HepG2 (cell line): ENCODE data around the gene CAPRIN2. TPM values are rescaled to one million over a fixed set of nuclear protein-coding genes. Genes with fewer than 3 reads are reported as not detected.

Experiments used
- CBFB ChIP-seq: sonication (generic); formaldehyde crosslinking; IDR thresholded peaks from 2 replicates; pipeline ENCODE4 v1.4.0; 2020; ENCODE audit warnings: missing genetic modification reagents
- CBX5 ChIP-seq: sonication (generic); formaldehyde crosslinking; IDR thresholded peaks from 2 replicates; pipeline ENCODE4 v1.4.0; 2020; ENCODE audit warnings: missing genetic modification reagents, borderline replicate concordance
- EP300 ChIP-seq, 3 experiments: sonication (generic) in 1 of 3; formaldehyde crosslinking in 1 of 3; IDR thresholded peaks; 2 replicates each; pipeline versions ENCODE4 v1.5.1 to v1.6.1; 2011 to 2020; ENCODE audit warnings: low read depth in 2 of 3, low read length in 2 of 3, borderline replicate concordance in 1 of 3, improper control_type of control experiment in 1 of 3, mild to moderate bottlenecking in 1 of 3, missing genetic modification reagents in 1 of 3, moderate library complexity in 1 of 3
- FOSL2 ChIP-seq: sonication (generic); formaldehyde crosslinking; IDR thresholded peaks from 2 replicates; pipeline ENCODE4 v1.4.0; 2020; ENCODE audit warnings: missing genetic modification reagents
- HIVEP1 ChIP-seq: sonication (generic); formaldehyde crosslinking; IDR thresholded peaks from 2 replicates; pipeline ENCODE4 v1.4.0; 2020; ENCODE audit warnings: mild to moderate bottlenecking, missing genetic modification reagents
- NR1H2 ChIP-seq: sonication (generic); formaldehyde crosslinking; IDR thresholded peaks from 2 replicates; pipeline ENCODE4 v1.8.1; 2022; ENCODE audit warnings: low read depth, missing genetic modification reagents, borderline replicate concordance
- PHB2 ChIP-seq: fragments of 450-650 bp; IDR thresholded peaks from 2 replicates; pipeline ENCODE4 v1.6.1; 2018; ENCODE audit not compliant: partially characterized antibody
- RFX3 ChIP-seq: IDR thresholded peaks from 2 replicates; pipeline ENCODE4 v1.6.1; 2016; ENCODE audit warnings: missing biosample characterization, missing genetic modification reagents
- RNF219 ChIP-seq: sonication (generic); formaldehyde crosslinking; IDR thresholded peaks from 2 replicates; pipeline ENCODE4 v1.5.0; 2020; ENCODE audit warnings: mild to moderate bottlenecking, missing genetic modification reagents
- TBX2 ChIP-seq: sonication (generic); formaldehyde crosslinking; IDR thresholded peaks from 2 replicates; pipeline ENCODE4 v1.5.0; 2020; ENCODE audit warnings: missing genetic modification reagents, mild to moderate bottlenecking, borderline replicate concordance
- TERF1 ChIP-seq: sonication (generic); formaldehyde crosslinking; IDR thresholded peaks from 2 replicates; pipeline ENCODE4 v1.8.0; 2022; ENCODE audit warnings: mild to moderate bottlenecking, missing genetic modification reagents, moderate library complexity
- UBTF ChIP-seq: sonication (generic); formaldehyde crosslinking; IDR thresholded peaks from 2 replicates; pipeline ENCODE4 v1.4.0; 2020; ENCODE audit warnings: mild to moderate bottlenecking, missing genetic modification reagents
- ZFP91 ChIP-seq: sonication (generic); formaldehyde crosslinking; IDR thresholded peaks from 2 replicates; pipeline ENCODE4 v1.9.0; 2022; ENCODE audit warnings: missing genetic modification reagents, mild to moderate bottlenecking, borderline replicate concordance
- ZNF256 ChIP-seq: sonication (generic); formaldehyde crosslinking; conservative IDR thresholded peaks from 2 replicates; pipeline ENCODE4 v1.4.0; 2020; ENCODE audit warnings: missing genetic modification reagents
- ZNF451 ChIP-seq: sonication (generic); formaldehyde crosslinking; IDR thresholded peaks from 2 replicates; pipeline ENCODE4 v1.5.0; 2020; ENCODE audit warnings: mild to moderate bottlenecking, missing genetic modification reagents
- ZNF562 ChIP-seq: sonication (generic); formaldehyde crosslinking; IDR thresholded peaks from 2 replicates; pipeline ENCODE4 v1.8.0; 2022; ENCODE audit warnings: missing genetic modification reagents, borderline replicate concordance
- ZNF589 ChIP-seq: sonication (generic); formaldehyde crosslinking; conservative IDR thresholded peaks from 2 replicates; pipeline ENCODE4 v1.8.0; 2022; ENCODE audit warnings: mild to moderate bottlenecking, moderate library complexity, missing genetic modification reagents
- ZNF761 ChIP-seq: sonication (generic); formaldehyde crosslinking; conservative IDR thresholded peaks from 2 replicates; pipeline ENCODE4 v1.4.0; 2020; ENCODE audit warnings: mild to moderate bottlenecking, missing genetic modification reagents
- ZNF768 ChIP-seq: sonication (generic); formaldehyde crosslinking; IDR thresholded peaks from 2 replicates; pipeline ENCODE4 v1.4.0; 2020; ENCODE audit warnings: missing genetic modification reagents
- ZNF773 ChIP-seq: sonication (generic); formaldehyde crosslinking; IDR thresholded peaks from 2 replicates; pipeline ENCODE4 v1.4.0; 2020; ENCODE audit warnings: missing genetic modification reagents, borderline replicate concordance
- ZSCAN25 ChIP-seq: sonication (generic); formaldehyde crosslinking; IDR thresholded peaks from 2 replicates; pipeline ENCODE4 v1.8.0; 2022; ENCODE audit warnings: mild to moderate bottlenecking, missing genetic modification reagents
- polyA plus RNA-seq, 8 experiments: library from polyadenylated mRNA; depleted of rRNA in 3 of 8; stranded (reverse) in 7 of 8; unstranded in 1 of 8; fragments of >200 nt; fragmentation: Illumina TruSeq in 4 of 8; extraction: Trizol in 4 of 8; gene quantifications; 2 replicates each; pipeline versions ENCODE4 v1.2.1 to v1.2.3, GENCODE V29; 2011 to 2016; ENCODE audit warnings: low read depth in 4 of 8, missing spikeins in 1 of 8, mixed read lengths in 1 of 8; ENCODE audit not compliant: insufficient read depth in 1 of 8
- total RNA-seq, 5 experiments: library from RNA; depleted of rRNA; stranded (reverse); fragments of >200 nt; fragmentation: Illumina TruSeq; extraction: Trizol; gene quantifications; 2 replicates each; pipeline ENCODE4 v1.2.3, GENCODE V29; 2016; ENCODE audit warnings: low read depth in 1 of 5

Gene CAPRIN2
- total and polyA plus RNA-seq, 2 of the 13 experiments (the other 11 are each of a cell fraction or from before 2014, with no cell fraction given) = 21.7 to 30.6 TPM

- no peak for TF ChIP-seq RNF219 (CRISPR knock-in tag)
- TF ChIP-seq EP300 (IDR thresholded peaks at IDR 0.05; ENCODE audit: low read depth in 2 of 2, low read length in 2 of 2) = no peak
- no peak for TF ChIP-seq EP300 (CRISPR knock-in tag; IDR thresholded peaks at IDR 0.05; ENCODE audit: borderline replicate concordance)
- TF ChIP-seq UBTF (CRISPR knock-in tag) = 0 out of 2 replicates have a peak, but pooled peaks have one; percentile 22
- peak; percentile 52; the same call in 1 of the 2 replicates for TF ChIP-seq ZFP91 (CRISPR knock-in tag)
- 0 out of 2 replicates have a peak, but pooled peaks have one; percentile 35 for TF ChIP-seq CBX5 (CRISPR knock-in tag)
- peak; percentile 23; the same call in 1 of the 2 replicates for TF ChIP-seq CBFB (CRISPR knock-in tag)
- no peak for TF ChIP-seq TERF1
- no peak for TF ChIP-seq ZSCAN25 (CRISPR knock-in tag)
- TF ChIP-seq FOSL2 (CRISPR knock-in tag) = 0 out of 2 replicates have a peak, but pooled peaks have one; percentile 9
- TF ChIP-seq PHB2 = no peak
- no peak; the same call in 1 of the 2 replicates for TF ChIP-seq HIVEP1
- no peak for TF ChIP-seq RFX3 (CRISPR knock-in tag)
- TF ChIP-seq ZNF256 = 0 out of 2 replicates have a peak, but pooled peaks have one; percentile 32
- TF ChIP-seq ZNF562 = no peak
- TF ChIP-seq ZNF451 (CRISPR knock-in tag) = no peak
- TF ChIP-seq ZNF773 (CRISPR knock-in tag) = 0 out of 2 replicates have a peak, but pooled peaks have one; percentile 67
- TF ChIP-seq TBX2 (CRISPR knock-in tag) = peak; percentile 67; the same call in 1 of the 2 replicates
- no peak for TF ChIP-seq NR1H2 (CRISPR knock-in tag)
- TF ChIP-seq ZNF768 (CRISPR knock-in tag) = peak; percentile 41; the same call in 1 of the 2 replicates
- TF ChIP-seq ZNF761 (CRISPR knock-in tag) = no peak
- TF ChIP-seq ZNF589 (CRISPR knock-in tag) = no peak
Observed at GRCh38 chr12:30695199-30696102, 59.3 kb downstream of the CAPRIN2 start, which contains the start of gene IPO8 (continued).
